Endothelial cell of umbilical vein (primary cell): ENCODE measurements around the gene PIN1. TPM values are rescaled to one million over a fixed set of nuclear protein-coding genes. Genes with fewer than 3 reads are reported as not detected.

Experiments
- BruUV-seq: library from RNA; stranded (reverse); fragments of 400-500 nt; replicated peaks from 2 replicates; lab custom pipeline; 2021; lab: Mats Ljungman, UMichigan
- CTCF ChIA-PET: fragments of 300-600, 350-600 bp; sonication (Branson Sonifier 250); formaldehyde crosslinking; loops from one replicate; lab custom pipeline; 2021; ENCODE audit warnings: antibody characterized with exemption, inconsistent platforms; lab: Charles Lee
- POLR2A ChIA-PET: fragments of 300-600, 350-600 bp; sonication (Branson Sonifier 250); formaldehyde crosslinking; loops from one replicate; lab custom pipeline; 2021; ENCODE audit warnings: antibody characterized with exemption, inconsistent platforms; lab: Charles Lee
- DNase-seq: peaks from one replicate; pipeline ENCODE4 v3.0.0-alpha.2; 2011; ENCODE audit warnings: low read depth, low spot score
- FAIRE-seq: peaks from 2 replicates; lab custom pipeline; 2011; peaks lifted over from hg19 to GRCh38; lab: Jason Lieb, UNC
- H2AFZ ChIP-seq: 2 replicates; pipeline ENCODE4 v1.6.0; 2012; ENCODE audit warnings: low read depth, low read length, control low read depth, inconsistent platforms
- H3K27ac ChIP-seq: 2 replicates; pipeline ENCODE4 v1.5.1; 2011; ENCODE audit warnings: low read depth, mild to moderate bottlenecking, control low read depth, low read length, moderate library complexity; ENCODE audit not compliant: insufficient read depth
- H3K27me3 ChIP-seq, 2 experiments: 2 replicates each; pipeline versions ENCODE4 v1.6.0 to v1.6.1; 2011; ENCODE audit warnings: low read length in 2 of 2, mixed read lengths in 1 of 2; ENCODE audit not compliant: control insufficient read depth in 2 of 2, insufficient read depth in 2 of 2
- H3K36me3 ChIP-seq, 2 experiments: 2 replicates in 1 of 2; 3 replicates in 1 of 2; pipeline ENCODE4 v1.5.1; 2011; ENCODE audit warnings: low read length in 2 of 2, mild to moderate bottlenecking in 1 of 2, moderate library complexity in 1 of 2; ENCODE audit not compliant: control insufficient read depth in 2 of 2, insufficient read depth in 2 of 2; ENCODE audit errors: extremely low read depth in 1 of 2
- H3K4me1 ChIP-seq: 3 replicates; pipeline ENCODE4 v1.5.1; 2011; ENCODE audit warnings: mild to moderate bottlenecking, low read length; ENCODE audit not compliant: control insufficient read depth, insufficient read depth; ENCODE audit errors: extremely low read depth
- H3K4me2 ChIP-seq: 2 replicates; pipeline ENCODE4 v1.6.1; 2011; ENCODE audit warnings: low read length, control low read depth, mixed read lengths; ENCODE audit not compliant: insufficient read depth
- H3K4me3 ChIP-seq, 3 experiments: fragments of 200-600 bp in 1 of 3; sonication (generic), shearing (Covaris generic) in 1 of 3; replicated peaks in 1 of 3; 2 replicates each; pipeline ENCODE4 v1.5.1; 2011 to 2016; ENCODE audit warnings: control low read depth in 3 of 3, low read length in 3 of 3, mild to moderate bottlenecking in 2 of 3, inconsistent platforms in 1 of 3, low read depth in 1 of 3, moderate library complexity in 1 of 3; ENCODE audit not compliant: insufficient read depth in 1 of 3
- H3K79me2 ChIP-seq: 2 replicates; pipeline ENCODE4 v1.6.0; 2012; ENCODE audit warnings: low read length, inconsistent platforms; ENCODE audit not compliant: control insufficient read depth, insufficient read depth
- H3K9ac ChIP-seq: replicated peaks from 2 replicates; pipeline ENCODE3; 2011; ENCODE audit warnings: low read length, control low read depth; ENCODE audit not compliant: insufficient read depth; ENCODE audit errors: extremely low read depth
- H3K9me1 ChIP-seq: replicated peaks from 3 replicates; pipeline ENCODE4 v1.6.0; 2011; ENCODE audit warnings: mild to moderate bottlenecking, low read length; ENCODE audit not compliant: control insufficient read depth, insufficient read depth; ENCODE audit errors: extremely low read depth
- H3K9me3 ChIP-seq: replicated peaks from 2 replicates; pipeline ENCODE4 v1.5.1; 2012; ENCODE audit warnings: low read length, inconsistent platforms; ENCODE audit not compliant: control insufficient read depth, insufficient read depth
- H4K20me1 ChIP-seq: replicated peaks from 2 replicates; pipeline ENCODE3; 2011; ENCODE audit warnings: mild to moderate bottlenecking, low read length; ENCODE audit not compliant: control insufficient read depth, insufficient read depth; ENCODE audit errors: extremely low read depth
- CTCF ChIP-seq, 2 donors: IDR thresholded peaks; 1 replicate in 1 of 2; 2 replicates in 1 of 2; pipeline ENCODE4 v1.5.1; 2011; ENCODE audit warnings: low read length in 2 of 2, mild to moderate bottlenecking in 2 of 2, moderate library complexity in 2 of 2, control low read depth in 1 of 2, inconsistent platforms in 1 of 2, low read depth in 1 of 2; ENCODE audit not compliant: insufficient read depth in 1 of 2; ENCODE audit errors: extremely low read depth in 1 of 2
- EZH2 ChIP-seq: IDR thresholded peaks from 2 replicates; pipeline ENCODE4 v1.6.1; 2012; ENCODE audit warnings: borderline replicate concordance, low read depth, mild to moderate bottlenecking, moderate library complexity, low read length, inconsistent platforms; ENCODE audit not compliant: severe bottlenecking
- FOS ChIP-seq: IDR thresholded peaks from 2 replicates; pipeline ENCODE4 v1.6.1; 2011; ENCODE audit warnings: mild to moderate bottlenecking, low read length, moderate library complexity, borderline replicate concordance; ENCODE audit not compliant: insufficient read depth
- GATA2 ChIP-seq: IDR thresholded peaks from 2 replicates; pipeline ENCODE4 v1.7.0; 2011; ENCODE audit warnings: low read depth, mild to moderate bottlenecking, moderate library complexity, mixed read lengths, low read length; ENCODE audit not compliant: insufficient read length, insufficient read depth
- JUN ChIP-seq: IDR thresholded peaks from 2 replicates; pipeline ENCODE4 v1.6.1; 2011; ENCODE audit warnings: borderline replicate concordance, low read depth; ENCODE audit not compliant: insufficient read length, insufficient read depth
- MAX ChIP-seq: IDR thresholded peaks from 2 replicates; pipeline ENCODE4 v1.6.1; 2011; ENCODE audit not compliant: insufficient read depth, insufficient read length
- MYC ChIP-seq: IDR thresholded peaks from one replicate; pipeline ENCODE4 v1.6.1; 2011; ENCODE audit warnings: mild to moderate bottlenecking, low read depth, low read length
- POLR2A ChIP-seq: IDR thresholded peaks from 2 replicates; pipeline ENCODE4 v1.6.1; 2012; ENCODE audit warnings: low read depth, mild to moderate bottlenecking, control low read depth, low read length
- POLR2AphosphoS5 ChIP-seq: IDR thresholded peaks from 2 replicates; pipeline ENCODE4 v1.6.1; 2012; ENCODE audit warnings: low read depth, mild to moderate bottlenecking, control low read depth, low read length, moderate library complexity; ENCODE audit not compliant: insufficient read depth
- dilution Hi-C: fragments of 300-500 bp; cut with MboI; formaldehyde crosslinking; loops from one replicate; pipeline ENCODE4 v1.15.0; 2019; ENCODE audit warnings: low sequenced_read_pairs; ENCODE audit not compliant: extremely low pct_ligation_motif_present
- intact Hi-C: fragments of 100-400 bp; cut with micrococcal nuclease; formaldehyde crosslinking; loops from one replicate; pipeline ENCODE4 v1.10.0; 2022
- polyA plus RNA-seq, 4 experiments: library from polyadenylated mRNA; depleted of rRNA in 3 of 4; stranded (reverse) in 3 of 4; unstranded in 1 of 4; fragments of >200 nt; gene quantifications; 2 replicates each; pipeline versions ENCODE4 v1.2.1 to v1.2.3, GENCODE V29; 2011 to 2012; ENCODE audit warnings: missing spikeins in 1 of 4
- total RNA-seq: library from RNA; stranded (reverse); gene quantifications from 2 replicates; pipeline ENCODE4 v1.2.3, GENCODE V29; 2021

Gene PIN1
- total and polyA plus RNA-seq, 2 donors (not counting 3 experiments of a cell fraction or from before 2014, with no cell fraction given): 97.4 to 115 TPM

- FAIRE-seq: no peak
- Histone ChIP-seq H3K27ac (no peak overlapping the region), H3K9ac (no peak overlapping the region), H3K4me1 (no peaks in the 10 kb centered on the region), H3K27me3 (no peaks in the 10 kb centered on the region), H3K4me3 (no peak overlapping the region), H2AFZ (no peak overlapping the region), H3K36me3 (no peaks in the 10 kb centered on the region), H3K79me2 (no peaks in the 10 kb centered on the region), H3K9me3 (no peaks in the 10 kb centered on the region), H3K9me1 (no peaks in the 10 kb centered on the region), H4K20me1 (no peaks in the 10 kb centered on the region), H3K4me2 (no peak overlapping the region)
- dilution Hi-C loops (no loop called here), intact Hi-C loops (no loop called here)
- no TSS peak for BruUV-seq
- POLR2A ChIA-PET: no interaction called here
- no peak for DNase-seq
- TF ChIP-seq FOS (no peak), CTCF (IDR thresholded peaks at IDR 0.05; ENCODE audit: extremely low read depth in 1 of 2, insufficient read depth in 1 of 2, low read depth in 1 of 2, low read length in 2 of 2) (peak in 1 of 2 donors; percentile 14)
- CTCF ChIA-PET: interaction anchor here (0.7 to 1.7 kb wide), 3 partner anchors 8 to 259 kb away, joined by 3 to 6 read pairs (median 3); no protein-coding TSS in a partner anchor
Observed at GRCh38 chr19:9885077-9885552, 50.0 kb downstream of the PIN1 start.

GRCh38 chr19:9891609-9892373, 56.7 kb downstream of the PIN1 start:
- no peaks in the 10 kb centered on the region for H4K20me1 ChIP-seq
- no peak overlapping the region for H3K9ac ChIP-seq
- H3K79me2 ChIP-seq: no peaks in the 10 kb centered on the region
- TF ChIP-seq FOS: no peak
- TF ChIP-seq MAX: no peak
- no peak for TF ChIP-seq EZH2
- no peak for TF ChIP-seq JUN
- no peak for TF ChIP-seq CTCF (IDR thresholded peaks at IDR 0.05; ENCODE audit: extremely low read depth in 1 of 2, insufficient read depth in 1 of 2, low read depth in 1 of 2, low read length in 2 of 2)
- no peak for TF ChIP-seq POLR2A
- TF ChIP-seq MYC: no peak
- no peak for TF ChIP-seq POLR2AphosphoS5
- no peak for TF ChIP-seq GATA2
- H3K4me1 ChIP-seq: no peaks in the 10 kb centered on the region
- dilution Hi-C loops: no loop called here
- FAIRE-seq (no peak), DNase-seq (no peak)
- ChIA-PET POLR2A (no interaction called here), CTCF (no interaction called here)
- no peaks in the 10 kb centered on the region for H3K27me3 ChIP-seq
- H2AFZ ChIP-seq: no peak overlapping the region
- intact Hi-C loops: no loop called here
- H3K4me3 ChIP-seq: no peak overlapping the region
- H3K9me3 ChIP-seq: no peaks in the 10 kb centered on the region
- H3K4me2 ChIP-seq: no peak overlapping the region
- H3K9me1 ChIP-seq: no peaks in the 10 kb centered on the region
- H3K27ac ChIP-seq: no peak overlapping the region
- no TSS peak for BruUV-seq
- H3K36me3 ChIP-seq: no peaks in the 10 kb centered on the region
